HUES48 (cell line): ENCODE results near the gene ILDR2.

Experiments
- H3K27ac ChIP-seq: one replicate; pipeline ENCODE4 v1.7.0; 2013; ENCODE audit warnings: low read depth, low read length, inconsistent platforms
- H3K27me3 ChIP-seq: 2 replicates; pipeline ENCODE4 v1.6.1; 2013; ENCODE audit warnings: mild to moderate bottlenecking, low read length; ENCODE audit not compliant: control insufficient read depth, insufficient read depth
- H3K36me3 ChIP-seq: 2 replicates; pipeline ENCODE4 v1.6.1; 2013; ENCODE audit warnings: low read length; ENCODE audit not compliant: control insufficient read depth, insufficient read depth
- H3K4me1 ChIP-seq: 2 replicates; pipeline ENCODE4 v1.6.1; 2013; ENCODE audit warnings: mild to moderate bottlenecking, low read length; ENCODE audit not compliant: control insufficient read depth, insufficient read depth
- H3K4me3 ChIP-seq: 2 replicates; pipeline ENCODE4 v1.5.1; 2013; ENCODE audit warnings: mild to moderate bottlenecking, low read depth, low read length
- H3K9ac ChIP-seq: 2 replicates; pipeline ENCODE4 v1.6.1; 2013; ENCODE audit warnings: mild to moderate bottlenecking, low read depth, low read length, moderate library complexity
- H3K9me3 ChIP-seq: 2 replicates; pipeline ENCODE4 v1.6.1; 2013; ENCODE audit warnings: low read length; ENCODE audit not compliant: control insufficient read depth, insufficient read depth

ILDR2 gene, protein sequence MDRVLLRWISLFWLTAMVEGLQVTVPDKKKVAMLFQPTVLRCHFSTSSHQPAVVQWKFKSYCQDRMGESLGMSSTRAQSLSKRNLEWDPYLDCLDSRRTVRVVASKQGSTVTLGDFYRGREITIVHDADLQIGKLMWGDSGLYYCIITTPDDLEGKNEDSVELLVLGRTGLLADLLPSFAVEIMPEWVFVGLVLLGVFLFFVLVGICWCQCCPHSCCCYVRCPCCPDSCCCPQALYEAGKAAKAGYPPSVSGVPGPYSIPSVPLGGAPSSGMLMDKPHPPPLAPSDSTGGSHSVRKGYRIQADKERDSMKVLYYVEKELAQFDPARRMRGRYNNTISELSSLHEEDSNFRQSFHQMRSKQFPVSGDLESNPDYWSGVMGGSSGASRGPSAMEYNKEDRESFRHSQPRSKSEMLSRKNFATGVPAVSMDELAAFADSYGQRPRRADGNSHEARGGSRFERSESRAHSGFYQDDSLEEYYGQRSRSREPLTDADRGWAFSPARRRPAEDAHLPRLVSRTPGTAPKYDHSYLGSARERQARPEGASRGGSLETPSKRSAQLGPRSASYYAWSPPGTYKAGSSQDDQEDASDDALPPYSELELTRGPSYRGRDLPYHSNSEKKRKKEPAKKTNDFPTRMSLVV

GRCh38 chr1:166975361-166976129 lies at the start of gene ILDR2:
ILDR2 (minus strand) TSS chr1:166975540; CDS start chr1:166975268, 272 bp downstream.
- H3K9me3 ChIP-seq: no peaks in the 10 kb centered on the region
- H3K4me1 ChIP-seq: peaks cover 12% of the 10 kb centered on the region; the same call in 1 of the 2 replicates
- peaks cover 71% of the 10 kb centered on the region for H3K27me3 ChIP-seq
- H3K36me3 ChIP-seq: no peaks in the 10 kb centered on the region
- H3K27ac ChIP-seq: no peak within 1 kb of the TSS
- no peak within 1 kb of the TSS for H3K9ac ChIP-seq
- H3K4me3 ChIP-seq: peak within 1 kb of the TSS; percentile 74

GRCh38 chr1:167022384-167022783 lies 47.0 kb upstream of the ILDR2 start:
- Histone ChIP-seq H3K36me3 (no peaks in the 10 kb centered on the region), H3K4me3 (no peak overlapping the region), H3K9me3 (no peaks in the 10 kb centered on the region), H3K27me3 (no peaks in the 10 kb centered on the region), H3K27ac (no peak overlapping the region), H3K4me1 (no peaks in the 10 kb centered on the region), H3K9ac (no peak overlapping the region)

DNA sequence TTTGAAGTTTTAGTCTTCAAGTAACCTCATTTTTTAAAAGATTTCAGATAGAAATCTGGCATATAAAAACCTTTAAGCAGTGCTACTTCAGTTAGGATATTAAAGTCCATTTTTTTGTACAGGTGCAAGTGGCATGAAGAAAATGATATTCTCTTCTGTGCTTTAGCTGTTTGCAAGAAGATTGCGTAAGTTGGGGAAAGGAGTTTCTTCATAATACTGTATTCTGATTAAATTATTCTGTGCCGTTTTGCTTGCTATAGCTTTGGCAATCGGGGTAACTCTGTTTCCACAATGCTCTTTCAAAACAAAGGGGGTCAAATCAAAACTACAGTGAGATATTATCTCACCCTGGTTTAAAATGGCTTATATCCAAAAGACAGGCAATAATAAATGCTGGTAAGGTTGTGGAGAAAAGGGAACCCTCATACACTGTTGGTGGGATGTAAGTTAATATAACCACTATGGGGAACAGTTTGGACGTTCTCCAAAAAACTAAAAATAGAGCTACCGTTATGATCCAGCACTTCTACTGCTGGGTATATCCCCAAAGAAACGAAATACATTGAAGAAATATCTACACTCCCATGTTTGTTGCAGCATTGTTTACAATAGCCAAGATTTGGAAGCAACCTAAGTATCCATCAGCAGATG lies 40.9 kb upstream of the ILDR2 start:
- H3K4me3 ChIP-seq: no peak overlapping the region
- no peak overlapping the region for H3K9ac ChIP-seq
- H3K36me3 ChIP-seq: no peaks in the 10 kb centered on the region
- no peaks in the 10 kb centered on the region for H3K9me3 ChIP-seq
- H3K4me1 ChIP-seq: peaks cover 8% of the 10 kb centered on the region
- no peak overlapping the region for H3K27ac ChIP-seq
- no peaks in the 10 kb centered on the region; the same call in 1 of the 2 replicates for H3K27me3 ChIP-seq

DNA sequence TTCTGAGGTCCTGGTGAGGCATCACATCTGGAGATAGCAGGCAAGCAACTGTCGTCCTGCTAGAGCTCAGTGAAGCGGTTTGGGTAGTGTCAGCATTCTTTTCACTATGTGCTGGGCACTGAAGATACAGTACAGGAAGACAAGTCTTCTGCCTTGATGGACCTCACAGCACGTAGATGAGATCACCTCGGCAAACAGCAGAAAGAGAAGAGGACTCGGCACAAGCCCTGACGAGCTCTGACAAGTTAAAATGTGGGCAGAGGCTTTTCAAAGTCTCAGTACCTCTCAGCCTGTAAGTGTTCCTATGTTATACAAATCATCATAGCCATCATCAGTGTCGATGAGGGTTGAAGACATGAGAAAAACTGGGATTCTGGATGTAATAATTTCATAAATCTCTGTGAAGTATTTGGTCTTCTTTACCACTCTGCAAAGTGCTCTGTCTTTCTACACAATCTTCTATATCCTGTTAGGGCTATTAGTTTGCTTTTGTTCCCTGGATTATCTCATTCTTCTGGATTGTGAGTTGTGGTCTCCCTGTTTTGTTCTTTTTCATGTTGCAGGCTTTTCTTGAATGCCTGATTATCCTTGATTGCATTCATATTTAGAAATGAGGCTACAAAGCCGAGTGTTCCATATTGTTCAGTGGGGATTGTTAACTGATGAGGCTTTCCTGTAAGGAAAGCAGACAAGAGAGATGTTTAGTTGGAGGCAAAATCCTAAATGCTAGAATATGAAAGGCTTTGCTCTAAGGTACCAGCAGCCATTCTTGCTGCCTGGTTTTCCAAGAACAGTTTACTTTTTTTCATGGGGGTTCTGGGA lies 38.0 kb upstream of the ILDR2 start:
- no peaks in the 10 kb centered on the region; the same call in 1 of the 2 replicates for H3K27me3 ChIP-seq
- no peak overlapping the region; the same call in 1 of the 2 replicates for H3K4me3 ChIP-seq
- H3K9me3 ChIP-seq: no peaks in the 10 kb centered on the region
- H3K4me1 ChIP-seq: peaks cover 8% of the 10 kb centered on the region
- no peaks in the 10 kb centered on the region for H3K36me3 ChIP-seq
- no peak overlapping the region for H3K9ac ChIP-seq
- H3K27ac ChIP-seq: no peak overlapping the region

DNA sequence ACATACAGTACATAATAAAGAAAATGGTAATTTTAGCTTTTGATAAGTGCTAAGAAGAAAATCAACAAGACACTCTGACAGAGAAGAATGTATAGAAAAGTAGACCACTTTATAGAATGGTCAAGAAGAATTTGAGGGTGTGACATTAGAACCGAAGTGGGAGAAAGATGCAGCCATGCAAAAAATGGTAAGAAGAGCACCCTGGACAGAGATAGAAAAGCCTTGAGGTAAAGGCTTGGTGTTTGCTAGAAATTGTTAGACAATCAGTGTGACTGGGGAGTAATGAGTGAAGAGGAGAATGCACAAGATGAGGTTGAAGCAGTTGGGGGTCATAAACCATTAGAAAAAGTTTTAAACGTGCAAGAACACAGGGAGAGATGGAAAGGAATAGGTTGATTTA lies 37.2 kb upstream of the ILDR2 start:
- Histone ChIP-seq H3K4me3 (no peak overlapping the region), H3K27ac (no peak overlapping the region), H3K4me1 (peaks cover 8% of the 10 kb centered on the region), H3K36me3 (no peaks in the 10 kb centered on the region), H3K9ac (no peak overlapping the region), H3K27me3 (no peaks in the 10 kb centered on the region; the same call in 1 of the 2 replicates), H3K9me3 (no peaks in the 10 kb centered on the region)

DNA sequence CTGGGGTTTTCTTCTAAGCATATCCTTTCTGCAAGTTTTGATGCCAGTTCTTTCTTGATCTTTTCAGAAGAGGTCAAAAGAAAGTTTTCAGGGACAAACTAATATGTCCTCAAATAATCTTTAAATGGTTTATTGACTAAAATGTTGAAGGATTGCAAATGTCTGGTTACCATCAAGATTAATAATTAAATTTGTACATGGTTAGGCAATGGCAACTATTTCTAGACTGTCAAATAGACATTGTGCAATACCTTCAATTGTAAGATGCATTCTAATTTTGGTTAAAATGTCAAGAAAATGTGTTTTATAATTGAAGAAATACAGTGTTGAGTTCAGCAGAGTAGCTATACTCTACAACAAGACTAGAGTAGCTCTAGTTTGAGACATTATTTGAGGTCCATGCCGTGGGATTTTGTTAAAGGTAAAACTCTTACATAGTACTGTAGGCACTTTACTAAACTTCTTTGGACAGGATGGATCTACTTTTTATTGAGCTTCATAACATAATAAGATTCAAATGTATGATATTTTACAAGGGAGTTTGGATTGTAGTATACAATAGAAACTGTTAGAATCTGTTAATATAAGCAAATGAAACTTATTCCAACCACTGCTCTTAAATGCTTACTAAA lies 36.3 kb upstream of the ILDR2 start:
- Histone ChIP-seq H3K27me3 (no peaks in the 10 kb centered on the region; the same call in 1 of the 2 replicates), H3K4me1 (peaks cover 8% of the 10 kb centered on the region), H3K36me3 (no peaks in the 10 kb centered on the region), H3K4me3 (no peak overlapping the region), H3K27ac (no peak overlapping the region), H3K9me3 (no peaks in the 10 kb centered on the region), H3K9ac (no peak overlapping the region)

DNA sequence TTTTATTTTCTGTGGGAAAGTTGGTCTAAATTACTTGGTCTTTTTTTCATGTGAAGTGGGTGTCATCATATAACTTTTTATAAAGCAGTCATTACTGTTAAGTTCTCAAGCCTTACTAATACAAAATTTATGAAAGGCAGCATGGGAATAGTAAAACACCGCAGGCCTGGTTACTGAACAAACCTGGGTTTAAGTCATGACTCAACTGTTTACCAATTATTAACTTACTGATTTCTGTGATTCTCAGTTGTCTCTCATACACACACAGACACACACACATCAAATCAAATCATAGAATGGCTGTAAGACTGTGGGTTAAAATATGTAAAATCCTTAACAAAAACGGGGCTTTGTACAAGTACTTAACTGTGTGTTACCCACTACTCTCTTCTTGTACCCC lies 28.4 kb upstream of the ILDR2 start:
- no peak overlapping the region for H3K27ac ChIP-seq
- H3K4me3 ChIP-seq: no peak overlapping the region
- no peaks in the 10 kb centered on the region for H3K4me1 ChIP-seq
- H3K27me3 ChIP-seq: no peaks in the 10 kb centered on the region
- H3K36me3 ChIP-seq: no peaks in the 10 kb centered on the region
- H3K9ac ChIP-seq: no peak overlapping the region
- H3K9me3 ChIP-seq: no peaks in the 10 kb centered on the region

- Histone ChIP-seq H3K9ac (no peak overlapping the region), H3K9me3 (no peaks in the 10 kb centered on the region), H3K27me3 (no peaks in the 10 kb centered on the region), H3K36me3 (no peaks in the 10 kb centered on the region), H3K4me1 (no peaks in the 10 kb centered on the region), H3K4me3 (no peak overlapping the region), H3K27ac (no peak overlapping the region)
These were observed 27.0 kb upstream of the ILDR2 start for GRCh38 chr1:167002354-167002753.

DNA sequence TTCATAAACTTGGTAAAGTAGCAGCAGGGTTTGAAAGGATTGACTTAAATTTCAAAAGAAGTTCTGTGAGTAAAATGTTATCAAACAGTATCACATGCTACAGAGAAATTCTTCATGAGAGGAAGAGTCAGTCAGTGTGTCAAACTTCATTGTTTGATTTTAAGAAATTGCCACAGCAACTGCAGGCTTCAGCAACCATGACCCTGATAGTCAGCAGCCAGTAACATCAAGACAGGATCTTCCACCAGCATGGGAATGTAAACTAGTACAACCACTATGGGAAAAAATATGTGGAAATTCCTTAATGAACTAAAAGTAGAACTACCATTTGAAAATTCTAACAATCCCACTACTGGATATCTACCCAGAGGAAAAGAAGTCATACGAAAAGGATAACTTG lies 25.2 kb upstream of the ILDR2 start:
- no peaks in the 10 kb centered on the region for H3K36me3 ChIP-seq
- H3K27ac ChIP-seq: no peak overlapping the region
- peaks cover 7% of the 10 kb centered on the region for H3K4me1 ChIP-seq
- H3K9ac ChIP-seq: no peak overlapping the region
- H3K27me3 ChIP-seq: no peaks in the 10 kb centered on the region
- H3K4me3 ChIP-seq: no peak overlapping the region
- H3K9me3 ChIP-seq: no peaks in the 10 kb centered on the region
